Forelimb muscle (tissue), 1 donor: ENCODE measurements around the gene OR51A2. TPM values are rescaled to one million over a fixed set of nuclear protein-coding genes. Genes with fewer than 3 reads are reported as not detected.
"Not testable (repeated sequence)": the region's sequence is repeated elsewhere in the genome, so short reads cannot be mapped to it uniquely, and the experiment has no call there.

Experiments
- DNase-seq: peaks from one replicate; pipeline ENCODE4 v3.0.0-alpha.2; 2013; ENCODE audit warnings: low read depth
- polyA plus RNA-seq: library from polyadenylated mRNA; unstranded; fragments of 120-200 nt; gene quantifications from one replicate; pipeline ENCODE4 v1.2.1, GENCODE V29; 2013; ENCODE audit not compliant: insufficient read length

OR51A2 gene
- polyA plus RNA-seq, result not detected

GRCh38 chr11:4955613-4956012 is at the start of gene OR51A2:
TSS of gene OR51A2 (minus strand) at chr11:4955713. CDS start at chr11:4955713, 0 bp downstream.
- not testable (repeated sequence) for DNase-seq

- DNase-seq, result peak; percentile 13
Observed at GRCh38 chr11:5004424-5005274, 49.1 kb upstream of the OR51A2 start.

GRCh38 chr11:4994551-4994950 is 39.0 kb upstream of the OR51A2 start, which contains the start of gene OR51L1:
TSS of gene OR51L1 (plus strand) at chr11:4994851. CDS start at chr11:4998983, 4,132 bp downstream.
- DNase-seq, result no peak

GRCh38 chr11:4991060-4991459 is 35.5 kb upstream of the OR51A2 start:
- no peak for DNase-seq

- no peak for DNase-seq
Observed at GRCh38 chr11:4983841-4984240, 28.3 kb upstream of the OR51A2 start.

- no peak for DNase-seq
Observed at GRCh38 chr11:4982678-4983077, 27.2 kb upstream of the OR51A2 start.

- no peak for DNase-seq
Observed at GRCh38 chr11:4979036-4979435, 23.5 kb upstream of the OR51A2 start.

GRCh38 chr11:4975436-4975835 is 19.9 kb upstream of the OR51A2 start:
- no peak for DNase-seq

GRCh38 chr11:4962816-4963215 is 7.3 kb upstream of the OR51A2 start:
- DNase-seq, result peak; percentile 46

- DNase-seq, result no peak
Observed at GRCh38 chr11:4960877-4961276, 5.4 kb upstream of the OR51A2 start.

- DNase-seq, result no peak
Observed at GRCh38 chr11:4957396-4957795, 1.9 kb upstream of the OR51A2 start.

GRCh38 chr11:4947505-4947904 is 8.0 kb downstream of the OR51A2 start, which contains the start of gene OR51A4:
TSS of gene OR51A4 (minus strand) at chr11:4947605. CDS start at chr11:4947100, 505 bp downstream.
- DNase-seq, result no peak

- no peak for DNase-seq
Observed at GRCh38 chr11:4936745-4937144, 18.8 kb downstream of the OR51A2 start.

- no peak for DNase-seq
Observed at GRCh38 chr11:4932751-4933150, 22.8 kb downstream of the OR51A2 start.

GRCh38 chr11:4926608-4927007 is 28.9 kb downstream of the OR51A2 start:
- no peak for DNase-seq

- DNase-seq, result no peak
Observed at GRCh38 chr11:4924239-4924638, 31.3 kb downstream of the OR51A2 start, which contains the start of gene OR51G1. TSS of gene OR51G1 (minus strand) at chr11:4924339. CDS start at chr11:4924339, 0 bp downstream.

GRCh38 chr11:4922304-4922703 is 33.2 kb downstream of the OR51A2 start:
- DNase-seq, result no peak

- no peak for DNase-seq
Observed at GRCh38 chr11:4921796-4922195, 33.7 kb downstream of the OR51A2 start.

- no peak for DNase-seq
Observed at GRCh38 chr11:4919250-4919649, 36.3 kb downstream of the OR51A2 start, which contains the start of gene OR51G2. TSS of gene OR51G2 (minus strand) at chr11:4919350. CDS start at chr11:4915663, 3,687 bp downstream.

GRCh38 chr11:4916581-4916980 is 38.9 kb downstream of the OR51A2 start:
- DNase-seq, result no peak
